ENCODE data around the gene XNDC1N.

The XNDC1N gene, protein sequence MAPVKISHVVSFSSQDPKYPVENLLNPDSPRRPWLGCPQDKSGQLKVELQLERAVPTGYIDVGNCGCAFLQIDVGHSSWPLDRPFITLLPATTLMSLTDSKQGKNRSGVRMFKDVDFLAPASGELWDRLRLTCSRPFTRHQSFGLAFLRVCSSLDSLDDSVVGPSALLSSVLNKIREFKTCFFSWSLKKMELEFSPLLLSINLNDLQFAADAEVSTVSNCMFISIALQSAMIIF

DNA sequence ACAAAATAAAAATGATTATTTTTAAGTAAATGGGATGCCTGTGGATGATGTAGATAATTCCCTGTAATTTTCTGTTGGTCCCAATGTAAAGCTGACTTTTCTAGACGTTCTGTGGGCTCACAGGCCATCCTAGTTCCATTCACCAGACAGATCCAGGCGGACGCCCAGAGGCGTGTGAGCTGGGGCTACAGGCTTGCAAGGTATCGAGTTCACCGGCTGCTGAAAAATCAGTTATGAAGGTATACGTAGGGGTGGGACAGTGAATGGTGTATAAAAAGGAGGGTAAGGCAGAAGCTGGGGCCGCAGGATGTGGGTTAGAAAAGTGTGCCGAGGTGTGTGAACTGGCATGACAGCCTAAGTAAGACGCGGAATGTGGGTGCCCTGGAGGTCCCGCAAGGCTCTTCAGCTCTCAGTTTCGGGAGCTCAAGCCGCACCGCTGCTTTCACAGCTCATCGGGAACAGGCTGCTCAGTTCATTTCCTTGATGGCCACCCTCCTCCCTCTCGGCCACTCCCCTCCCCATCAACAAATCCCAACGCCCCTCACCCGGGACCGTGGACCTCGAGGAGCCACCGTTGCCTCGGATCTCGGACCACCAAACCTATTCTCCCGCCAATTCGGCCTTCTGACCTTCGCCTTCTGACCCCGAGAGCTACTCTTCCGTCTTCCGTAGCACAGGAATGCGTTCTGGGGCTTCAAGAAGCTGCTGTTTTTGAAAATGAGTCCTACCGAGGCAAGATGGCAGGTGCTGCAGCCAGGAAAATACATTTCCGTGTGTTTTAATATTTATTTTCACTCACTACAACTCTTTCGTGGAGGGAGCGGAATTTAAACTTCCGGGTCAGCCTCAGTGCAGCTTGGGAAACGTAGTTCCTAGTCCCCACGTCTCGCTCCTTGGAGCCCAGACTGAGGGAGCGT, at the start of gene XNDC1N:
XNDC1N (minus strand) TSS at position 775 of the 917 bp plus-strand sequence. CDS start 5,241 bp downstream, outside the sequence.
- peak; percentile 88 for DNase-seq (ENCODE audit: low spot score)

DNA sequence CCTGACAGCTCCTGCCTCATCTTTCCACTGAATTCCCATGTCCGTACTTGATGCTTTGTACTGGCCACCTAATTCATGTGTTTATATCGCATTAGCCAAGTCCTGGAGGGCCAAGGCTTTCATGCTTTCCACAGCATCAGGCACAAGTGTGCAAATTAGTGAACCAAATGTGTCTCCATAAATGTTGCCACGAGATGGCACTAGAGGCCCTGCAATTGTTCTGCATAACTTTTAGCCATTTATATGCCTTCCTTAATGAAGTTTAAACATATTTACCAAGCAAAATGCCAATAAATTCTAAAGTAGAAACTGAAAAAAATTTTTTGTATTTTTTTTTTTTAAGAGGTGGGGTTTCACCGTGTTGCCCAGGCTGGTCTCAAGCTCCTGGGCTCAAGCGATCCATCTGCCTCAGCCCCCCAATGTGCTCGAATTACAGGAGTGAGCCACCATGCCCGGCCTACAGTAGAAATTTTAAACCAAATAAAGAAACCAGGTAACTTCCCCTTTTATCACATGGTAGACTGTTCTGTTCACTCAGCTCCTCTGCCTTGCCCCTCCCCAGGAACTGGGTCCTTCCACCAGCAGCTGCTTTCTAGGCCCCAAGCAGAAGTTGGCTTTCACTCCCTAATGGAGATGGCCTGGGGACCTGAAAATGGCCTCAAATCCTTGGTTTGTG, 49.5 kb upstream of the XNDC1N start:
- DNase-seq (ENCODE audit: low spot score): peak; percentile 41

GRCh38 chr11:71977090-71977489, 48.7 kb upstream of the XNDC1N start:
- DNase-seq (ENCODE audit: low spot score): no peak

GRCh38 chr11:71976551-71976950, 48.2 kb upstream of the XNDC1N start:
- no peak for DNase-seq (ENCODE audit: low spot score)

- no peak for DNase-seq (ENCODE audit: low spot score)
These were observed 43.3 kb upstream of the XNDC1N start for GRCh38 chr11:71971680-71972079.

DNA sequence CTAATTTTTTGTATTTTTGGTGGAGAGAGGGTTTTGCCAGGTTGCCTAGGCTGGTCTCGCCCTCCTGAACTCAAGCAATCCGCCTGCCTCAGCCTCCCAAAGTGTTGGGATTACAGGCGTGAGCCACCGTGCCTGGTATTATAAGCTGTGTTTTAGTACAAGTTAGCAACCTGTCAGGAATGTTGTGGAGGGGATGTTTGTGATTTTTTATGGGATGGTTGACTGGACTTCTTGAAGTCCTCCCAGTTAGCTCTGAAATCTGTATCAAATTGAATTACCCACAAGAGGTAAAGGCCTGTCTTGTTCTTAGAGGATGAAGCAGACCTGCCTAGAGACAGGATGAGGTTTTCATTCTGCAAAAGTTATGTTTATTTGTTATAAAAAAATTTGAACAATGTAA, 36.2 kb upstream of the XNDC1N start:
- no peak for DNase-seq (ENCODE audit: low spot score)

GRCh38 chr11:71963468-71963867, 35.1 kb upstream of the XNDC1N start:
- no peak for DNase-seq (ENCODE audit: low spot score)

- DNase-seq (ENCODE audit: low spot score): no peak
These were observed 34.1 kb upstream of the XNDC1N start for GRCh38 chr11:71962428-71963038.

DNA sequence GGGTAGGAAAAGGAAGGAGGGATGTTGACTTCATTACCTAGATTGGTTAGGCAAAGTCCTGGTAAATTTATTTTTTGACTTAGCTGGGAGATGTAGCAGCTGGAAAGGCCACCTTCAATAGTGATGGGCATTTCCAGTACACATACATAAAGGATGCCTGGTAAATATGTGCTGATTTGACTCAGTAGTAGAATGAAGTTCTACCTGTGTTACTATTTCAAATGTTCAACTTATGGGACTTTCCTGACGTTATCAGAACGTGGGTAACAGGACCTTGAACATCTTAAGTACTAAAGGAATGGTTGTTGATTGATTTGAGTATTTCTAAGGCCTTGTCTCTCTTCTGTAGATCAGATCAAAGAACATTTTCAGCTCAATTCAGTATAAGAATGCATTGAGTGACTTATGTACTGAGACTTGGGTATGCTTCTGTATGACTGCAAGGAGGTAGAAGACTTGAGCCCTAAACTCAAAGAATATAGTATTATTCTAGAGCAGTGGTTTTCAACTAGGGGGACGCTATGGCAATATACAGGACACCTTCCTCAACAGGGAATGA, 27.6 kb upstream of the XNDC1N start:
- DNase-seq (ENCODE audit: low spot score): no peak

DNA sequence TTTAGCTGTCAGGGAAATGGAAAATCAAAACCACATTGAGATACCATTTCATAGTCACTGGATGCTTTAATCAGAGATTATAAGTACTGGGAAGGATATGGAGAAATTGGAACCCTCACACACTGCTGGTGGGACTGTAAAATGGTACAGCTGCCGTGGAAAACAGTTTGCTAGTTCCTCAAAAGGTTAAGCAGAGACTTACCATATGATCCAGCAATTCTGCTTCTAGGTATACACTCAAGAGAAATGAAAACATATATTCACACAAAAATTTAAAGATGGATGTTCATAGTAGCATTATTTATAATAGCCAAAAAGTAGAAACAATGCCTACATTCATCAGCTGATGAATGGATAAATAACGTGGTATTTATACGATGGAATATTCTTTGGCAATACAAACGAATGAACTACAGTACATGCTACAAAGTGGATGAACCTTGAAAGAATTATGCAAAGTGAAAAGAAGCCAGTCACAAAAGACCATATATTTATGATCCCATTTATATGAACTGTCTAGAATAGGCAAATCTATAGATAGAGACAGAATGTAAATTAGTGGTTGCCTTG, 23.4 kb upstream of the XNDC1N start:
- DNase-seq (ENCODE audit: low spot score): no peak

- no peak for DNase-seq (ENCODE audit: low spot score)
These were observed 20.6 kb upstream of the XNDC1N start for GRCh38 chr11:71949034-71949433.

- DNase-seq (ENCODE audit: low spot score): peak; percentile 38
These were observed 20.1 kb upstream of the XNDC1N start for GRCh38 chr11:71948314-71949027.

DNA sequence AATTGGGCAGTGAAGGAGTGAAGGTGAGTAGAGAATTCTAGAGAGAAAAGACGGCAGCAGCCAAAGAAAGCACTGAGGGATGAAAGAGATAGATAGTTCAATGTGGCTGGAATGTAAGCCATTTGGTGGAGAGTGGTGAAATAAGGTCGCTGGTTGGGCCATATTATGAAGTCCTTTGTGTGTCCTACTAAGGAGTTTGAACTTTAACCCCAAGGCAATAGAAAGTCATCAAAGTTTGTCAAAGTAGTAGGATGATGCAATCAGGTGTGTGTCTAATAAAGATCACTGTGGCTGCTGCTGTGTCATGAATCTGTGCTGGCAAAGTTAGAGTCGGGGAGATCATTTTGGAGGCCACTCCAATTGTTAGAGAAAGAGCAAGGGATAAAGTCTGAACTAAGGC, 19.1 kb upstream of the XNDC1N start:
- DNase-seq (ENCODE audit: low spot score): peak; percentile 55

DNA sequence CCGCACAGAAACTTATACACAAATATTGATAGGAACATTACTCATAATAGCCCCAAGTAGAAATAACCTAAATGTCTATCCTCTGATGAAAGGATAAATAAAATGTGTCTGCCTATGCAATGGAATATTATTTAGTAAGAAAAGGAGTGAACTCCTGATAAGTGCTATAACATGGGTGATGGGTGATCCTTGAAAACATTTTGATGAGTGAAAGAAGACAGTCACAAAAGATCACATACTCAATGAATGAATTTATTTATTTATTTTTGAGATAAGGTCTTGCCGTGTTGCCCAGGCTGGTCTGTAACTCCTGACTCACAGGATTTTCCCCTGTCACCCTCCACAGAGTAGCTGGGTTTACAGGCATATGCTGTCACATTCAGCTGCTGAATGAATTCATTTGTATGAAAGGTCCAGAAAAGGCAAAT, 17.8 kb upstream of the XNDC1N start:
- DNase-seq (ENCODE audit: low spot score): no peak

GRCh38 chr11:71940561-71941219, 12.3 kb upstream of the XNDC1N start:
- no peak for DNase-seq (ENCODE audit: low spot score)

DNA sequence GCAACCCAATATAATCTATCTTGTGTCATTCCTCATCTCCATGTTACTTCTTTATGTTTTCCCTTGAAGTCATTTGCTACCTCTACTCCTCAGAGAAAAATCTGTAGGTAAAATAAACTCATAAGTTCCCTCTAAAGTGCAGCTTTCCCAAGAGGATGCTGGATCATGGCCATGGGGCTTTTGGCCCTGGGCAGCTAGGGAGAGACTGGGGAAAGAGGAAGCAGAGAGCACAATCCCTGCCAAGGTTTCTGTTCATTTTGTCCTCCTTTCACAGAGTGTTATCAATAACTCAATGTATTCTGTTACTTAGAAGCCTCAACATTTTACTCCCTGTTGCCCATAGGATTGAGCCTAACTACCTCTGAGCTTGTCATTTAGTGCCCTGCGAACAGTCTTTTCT, 9.4 kb upstream of the XNDC1N start:
- DNase-seq (ENCODE audit: low spot score): no peak

DNA sequence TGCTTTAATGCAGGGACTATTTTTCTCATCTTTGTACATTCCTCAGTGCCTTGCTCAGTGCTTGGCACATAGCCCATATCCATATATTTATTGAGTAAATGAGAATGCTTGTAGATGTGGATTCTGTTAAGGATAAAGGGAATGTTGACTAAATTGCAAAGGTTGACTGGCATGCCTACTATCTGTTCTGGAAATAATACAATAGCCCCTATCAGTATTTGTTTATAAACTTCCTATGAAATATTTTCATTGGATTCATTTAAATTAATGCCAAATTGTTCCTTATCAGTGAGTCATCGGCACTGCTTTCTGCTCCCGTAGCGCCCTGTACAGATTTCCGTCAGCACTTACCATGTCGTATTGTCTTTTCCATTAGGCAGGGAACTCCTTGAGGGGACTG, 8.4 kb upstream of the XNDC1N start:
- DNase-seq (ENCODE audit: low spot score): no peak

DNA sequence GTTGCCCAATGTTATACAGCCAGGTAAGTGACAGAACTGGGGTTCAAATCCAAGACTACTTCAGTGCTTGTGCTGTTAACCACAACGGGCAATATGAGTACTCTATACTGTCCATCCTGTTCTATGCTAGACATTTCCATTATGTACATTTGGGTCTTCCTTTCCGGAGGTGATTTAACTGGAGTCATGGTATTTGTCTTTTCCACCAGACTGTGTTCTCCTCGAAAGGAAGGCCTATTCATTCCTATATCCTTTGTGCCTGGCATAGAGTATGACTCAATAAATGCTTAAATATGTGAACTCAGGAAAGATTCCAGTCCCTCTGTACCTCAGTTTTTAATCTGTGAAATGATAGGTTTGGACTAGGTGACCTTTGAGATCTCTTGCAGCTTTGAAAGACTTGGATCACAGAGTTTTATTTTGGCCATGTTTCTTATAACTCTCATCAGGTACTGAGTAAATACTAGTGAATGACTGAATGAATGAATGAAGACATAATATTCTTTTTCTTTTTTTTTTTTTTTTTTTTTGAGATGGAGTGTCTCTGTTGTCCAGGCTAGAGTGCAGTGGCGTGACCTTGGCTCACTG, 7.0 kb upstream of the XNDC1N start:
- no peak for DNase-seq (ENCODE audit: low spot score)

DNA sequence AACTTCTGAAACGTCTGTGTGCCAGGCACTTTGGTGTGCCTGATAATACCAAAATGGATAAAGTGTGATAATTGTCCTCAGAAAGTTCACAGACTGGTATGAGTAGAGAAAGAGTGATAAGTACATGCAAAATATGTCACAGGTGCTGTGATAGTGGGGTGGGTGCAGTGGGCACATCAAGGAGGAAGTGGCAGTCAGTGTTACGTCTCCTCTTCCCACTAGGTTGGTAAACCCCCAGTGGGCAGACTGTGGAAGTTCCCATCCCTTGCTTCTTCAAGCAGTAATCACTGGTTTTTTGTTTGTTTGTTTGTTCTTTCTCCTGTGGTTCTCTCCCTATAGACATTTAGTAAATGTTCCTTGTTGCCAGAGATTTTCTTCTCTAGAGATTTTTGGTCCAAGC, 5.8 kb upstream of the XNDC1N start:
- no peak for DNase-seq (ENCODE audit: low spot score)
